Measurements from ENCODE around the gene CPN1. TPM values are rescaled to one million over a fixed set of nuclear protein-coding genes. Genes with fewer than 3 reads are reported as not detected.

The CPN1 gene
- polyA plus RNA-seq, 1 donor (not counting 4 experiments of a cell fraction or from before 2014, with no cell fraction given), result not detected

DNA sequence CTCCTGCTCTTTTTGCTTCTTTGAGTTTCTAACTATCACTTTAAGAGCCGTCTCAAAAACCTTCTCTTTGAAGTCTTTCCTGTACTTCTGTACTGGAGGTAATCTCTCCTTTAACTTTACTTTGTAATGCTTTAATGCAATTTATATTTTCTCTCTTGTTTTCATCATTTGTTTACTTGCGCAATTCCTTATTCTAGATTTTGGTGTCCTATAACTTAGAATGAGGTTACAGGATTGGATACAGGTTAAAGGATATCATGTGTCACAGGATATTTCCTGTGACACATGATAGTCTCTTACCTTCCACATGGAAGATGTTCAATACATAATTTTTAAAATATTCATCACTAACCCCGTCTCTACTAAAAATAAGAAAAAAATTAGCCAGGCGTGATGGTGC lies 42.4 kb upstream of the CPN1 start:
- Histone ChIP-seq H3K4me3 (ENCODE audit: control insufficient read depth in 2 of 3, extremely low read depth in 1 of 3, insufficient read depth in 2 of 3, low read depth in 1 of 3, low read length in 3 of 3) (no peak overlapping the region), H3K27ac (ENCODE audit: control insufficient read depth, insufficient read depth, low read length) (no peak overlapping the region), H3K4me2 (ENCODE audit: control insufficient read depth, extremely low read depth, insufficient read depth, low read depth, low read length) (no peak overlapping the region), H3K36me3 (ENCODE audit: control insufficient read depth in 2 of 2, extremely low read depth in 1 of 2, insufficient read depth in 2 of 2, low read length in 2 of 2) (no peaks in the 10 kb centered on the region), H2AFZ (ENCODE audit: control insufficient read depth, low read length) (no peak overlapping the region), H3K27me3 (ENCODE audit: control insufficient read depth, extremely low read depth, insufficient read depth, low read length) (peaks cover 3% of the 10 kb centered on the region), H3K9me3 (ENCODE audit: control insufficient read depth, low read depth, low read length) (no peaks in the 10 kb centered on the region), H3K9ac (ENCODE audit: control insufficient read depth, extremely low read depth, insufficient read depth, low read length) (no peak overlapping the region), H4K20me1 (ENCODE audit: control insufficient read depth, extremely low read depth, insufficient read depth, low read length) (no peaks in the 10 kb centered on the region), H3K79me2 (ENCODE audit: control insufficient read depth, insufficient read depth, low read length) (no peaks in the 10 kb centered on the region), H3K9me1 (ENCODE audit: control insufficient read depth, extremely low read depth, insufficient read depth, low read length) (no peaks in the 10 kb centered on the region), H3K4me1 (ENCODE audit: control insufficient read depth, extremely low read depth, insufficient read depth, low read length) (no peaks in the 10 kb centered on the region)
- dilution Hi-C loops (cut with MboI; ENCODE audit: extremely low pct_ligation_motif_present, low sequenced_read_pairs), result no loop called here
- FAIRE-seq (no peak), DNase-seq (ENCODE audit: low read depth, low spot score) (no peak)
- TF ChIP-seq EZH2 (IDR thresholded peaks at IDR 0.05; ENCODE audit: low read length), result no peak
- TF ChIP-seq, protein P1, sequence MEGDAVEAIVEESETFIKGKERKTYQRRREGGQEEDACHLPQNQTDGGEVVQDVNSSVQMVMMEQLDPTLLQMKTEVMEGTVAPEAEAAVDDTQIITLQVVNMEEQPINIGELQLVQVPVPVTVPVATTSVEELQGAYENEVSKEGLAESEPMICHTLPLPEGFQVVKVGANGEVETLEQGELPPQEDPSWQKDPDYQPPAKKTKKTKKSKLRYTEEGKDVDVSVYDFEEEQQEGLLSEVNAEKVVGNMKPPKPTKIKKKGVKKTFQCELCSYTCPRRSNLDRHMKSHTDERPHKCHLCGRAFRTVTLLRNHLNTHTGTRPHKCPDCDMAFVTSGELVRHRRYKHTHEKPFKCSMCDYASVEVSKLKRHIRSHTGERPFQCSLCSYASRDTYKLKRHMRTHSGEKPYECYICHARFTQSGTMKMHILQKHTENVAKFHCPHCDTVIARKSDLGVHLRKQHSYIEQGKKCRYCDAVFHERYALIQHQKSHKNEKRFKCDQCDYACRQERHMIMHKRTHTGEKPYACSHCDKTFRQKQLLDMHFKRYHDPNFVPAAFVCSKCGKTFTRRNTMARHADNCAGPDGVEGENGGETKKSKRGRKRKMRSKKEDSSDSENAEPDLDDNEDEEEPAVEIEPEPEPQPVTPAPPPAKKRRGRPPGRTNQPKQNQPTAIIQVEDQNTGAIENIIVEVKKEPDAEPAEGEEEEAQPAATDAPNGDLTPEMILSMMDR (optimal IDR thresholded peaks at IDR 0.05 in 1 of 3, IDR thresholded peaks at IDR 0.05 in 1 of 3, conservative IDR thresholded peaks at IDR 0.05 in 1 of 3; ENCODE audit: extremely low read depth in 1 of 3, insufficient read depth in 2 of 3, low read length in 3 of 3), result no peak

DNA sequence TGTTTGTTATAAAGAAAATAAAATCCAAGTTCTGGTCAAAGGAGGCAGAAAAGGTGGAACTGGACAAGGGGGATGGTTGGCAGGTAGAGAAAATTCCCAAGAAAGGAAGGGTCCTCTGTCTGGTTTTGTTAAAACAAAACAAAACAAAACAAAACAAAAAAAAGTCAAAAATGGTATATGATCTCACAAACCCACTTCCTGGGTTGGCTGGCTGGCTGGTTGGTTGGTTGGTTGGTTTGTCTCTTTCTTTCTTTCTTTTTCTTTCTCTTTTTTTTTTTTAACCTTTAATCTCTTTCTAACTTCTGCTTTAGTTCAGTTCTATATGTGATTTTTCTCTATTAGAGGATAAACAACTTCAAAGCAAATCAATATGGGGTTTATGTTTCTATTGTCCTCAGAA lies 41.1 kb upstream of the CPN1 start:
- no peak overlapping the region for H2AFZ ChIP-seq (ENCODE audit: control insufficient read depth, low read length)
- H3K9me1 ChIP-seq (ENCODE audit: control insufficient read depth, extremely low read depth, insufficient read depth, low read length), result no peaks in the 10 kb centered on the region
- H3K9ac ChIP-seq (ENCODE audit: control insufficient read depth, extremely low read depth, insufficient read depth, low read length), result no peak overlapping the region
- no peaks in the 10 kb centered on the region for H3K79me2 ChIP-seq (ENCODE audit: control insufficient read depth, insufficient read depth, low read length)
- no peaks in the 10 kb centered on the region for H3K4me1 ChIP-seq (ENCODE audit: control insufficient read depth, extremely low read depth, insufficient read depth, low read length)
- H3K36me3 ChIP-seq (ENCODE audit: control insufficient read depth in 2 of 2, extremely low read depth in 1 of 2, insufficient read depth in 2 of 2, low read length in 2 of 2), result no peaks in the 10 kb centered on the region
- no peak overlapping the region for H3K4me3 ChIP-seq (ENCODE audit: control insufficient read depth in 2 of 3, extremely low read depth in 1 of 3, insufficient read depth in 2 of 3, low read depth in 1 of 3, low read length in 3 of 3)
- DNase-seq (ENCODE audit: low read depth, low spot score), result no peak
- H3K27me3 ChIP-seq (ENCODE audit: control insufficient read depth, extremely low read depth, insufficient read depth, low read length), result peaks cover 1% of the 10 kb centered on the region
- no peaks in the 10 kb centered on the region for H4K20me1 ChIP-seq (ENCODE audit: control insufficient read depth, extremely low read depth, insufficient read depth, low read length)
- no peak overlapping the region for H3K4me2 ChIP-seq (ENCODE audit: control insufficient read depth, extremely low read depth, insufficient read depth, low read depth, low read length)
- TF ChIP-seq, protein P1 (optimal IDR thresholded peaks at IDR 0.05 in 1 of 3, IDR thresholded peaks at IDR 0.05 in 1 of 3, conservative IDR thresholded peaks at IDR 0.05 in 1 of 3; ENCODE audit: extremely low read depth in 1 of 3, insufficient read depth in 2 of 3, low read length in 3 of 3), result no peak
- TF ChIP-seq EZH2 (IDR thresholded peaks at IDR 0.05; ENCODE audit: low read length), result no peak
- no peak for FAIRE-seq
- H3K9me3 ChIP-seq (ENCODE audit: control insufficient read depth, low read depth, low read length), result no peaks in the 10 kb centered on the region
- dilution Hi-C loops (cut with MboI; ENCODE audit: extremely low pct_ligation_motif_present, low sequenced_read_pairs), result no loop called here
- no peak overlapping the region for H3K27ac ChIP-seq (ENCODE audit: control insufficient read depth, insufficient read depth, low read length)

All from keratinocyte (primary cell).